Colonic mucosa (tissue), 4 donors: Measurements from ENCODE around the gene PI4K2A. TPM values are rescaled to one million over a fixed set of nuclear protein-coding genes. Genes with fewer than 3 reads are reported as not detected.
"Not testable (repeated sequence)": the region's sequence is repeated elsewhere in the genome, so short reads cannot be mapped to it uniquely, and the experiment has no call there.

Experiments
- DNase-seq: peaks from one replicate; pipeline ENCODE4 v3.0.0-alpha.2; 2020
- H3K27ac ChIP-seq: fragments of 200-600 bp; one replicate; pipeline ENCODE4 v1.8.0; 2021
- H3K27me3 ChIP-seq: fragments of 200-600 bp; one replicate; pipeline ENCODE4 v1.8.0; 2021
- H3K36me3 ChIP-seq: fragments of 200-600 bp; one replicate; pipeline ENCODE4 v1.8.0; 2021
- H3K4me1 ChIP-seq: fragments of 200-600 bp; one replicate; pipeline ENCODE4 v1.8.0; 2021; ENCODE audit warnings: mild to moderate bottlenecking
- H3K4me3 ChIP-seq: fragments of 200-600 bp; one replicate; pipeline ENCODE4 v1.8.0; 2021
- H3K9ac ChIP-seq, 2 donors: one replicate each; pipeline ENCODE4 v1.7.0; 2013; ENCODE audit warnings: control low read depth in 2 of 2, low read depth in 2 of 2, low read length in 2 of 2
- H3K9me3 ChIP-seq: fragments of 200-600 bp; one replicate; pipeline ENCODE4 v1.8.0; 2021
- intact Hi-C: fragments of 100-400 bp; cut with DNase I; formaldehyde crosslinking; loops from one replicate; pipeline ENCODE4 v1.14.1; 2022
- total RNA-seq, 2 donors: library from RNA; stranded (reverse); fragmentation: NEBNext Ultra II Directional in 1 of 2; extraction: Animal tissue kit (Norgen Biotek cat#: 25700) in 1 of 2; gene quantifications; one replicate each; pipeline ENCODE4 v1.2.1, GENCODE V29; 2021
- TF ChIP-seq, protein P1 (sequence below): fragments of 200-600 bp; IDR thresholded peaks from one replicate; pipeline ENCODE4 v1.8.0; 2022; ENCODE audit warnings: antibody characterized with exemption, mild to moderate bottlenecking
- donor health status: healthy.
- donor health status: DM: no; HTN: no; CAD: no.
- donor health status: DM: no; HTN: no; CAD: no.

PI4K2A gene
- total RNA-seq, 2 donors from 2014 or later = 10.6 to 11.0 TPM

DNA sequence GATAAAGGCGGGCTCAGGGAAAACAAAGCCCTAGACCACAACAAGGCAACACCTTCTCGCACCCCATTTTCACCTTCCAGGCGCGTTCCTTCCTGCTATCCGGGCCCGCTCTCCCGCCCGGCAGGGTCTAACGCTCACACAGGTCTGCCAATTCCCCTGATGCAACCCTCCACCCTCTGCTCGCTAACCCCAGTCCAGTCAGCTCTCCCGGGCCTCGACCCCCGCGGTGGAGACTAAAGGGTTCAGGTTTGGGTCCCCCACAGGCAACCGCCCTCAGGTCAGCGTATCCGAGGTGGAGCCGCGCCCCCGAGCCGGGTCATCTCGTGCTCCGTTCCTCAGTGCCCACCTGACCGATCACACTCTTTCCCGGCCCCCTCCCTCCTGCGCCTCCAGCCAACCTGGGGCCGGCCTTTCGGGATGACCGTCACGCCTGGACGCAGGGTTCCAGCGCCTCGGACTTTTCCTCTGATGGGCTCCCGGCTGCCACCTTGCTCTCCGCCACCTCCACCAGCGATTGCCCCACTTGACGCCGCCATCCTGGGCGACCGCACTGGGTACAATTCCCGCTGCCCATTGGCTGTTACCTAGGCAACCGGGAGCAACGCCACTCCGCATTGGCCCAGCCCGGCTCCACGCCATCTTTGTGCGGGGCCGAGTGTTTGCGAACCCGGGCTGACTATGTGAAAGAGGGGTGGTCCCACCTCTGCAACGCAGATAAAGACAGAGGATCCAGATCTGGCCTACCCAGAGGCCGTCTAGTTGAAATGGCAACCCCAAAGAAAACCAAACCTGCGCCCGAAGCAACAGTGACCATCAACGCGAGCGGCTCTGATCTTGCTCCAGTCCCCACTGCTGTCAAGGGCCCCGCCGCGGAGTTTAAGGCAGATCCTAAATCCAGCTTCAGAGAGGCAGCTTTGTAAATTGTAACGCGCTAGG lies 7.3 kb upstream of the PI4K2A start, which contains the start of gene MORN4:
Gene MORN4, minus strand, starts transcription at position 552 of the 936 bp plus-strand sequence. CDS start 13,847 bp downstream, outside the sequence.
- Histone ChIP-seq H3K4me3 (peak within 1 kb of the TSS; percentile 91), H3K9me3 (no peaks in the 10 kb centered on the region), H3K9ac (peak within 1 kb of the TSS; percentile 61 to 72), H3K4me1 (no peaks in the 10 kb centered on the region), H3K27ac (peak within 1 kb of the TSS; percentile 2), H3K36me3 (no peaks in the 10 kb centered on the region), H3K27me3 (no peaks in the 10 kb centered on the region)
- TF ChIP-seq, protein P1, sequence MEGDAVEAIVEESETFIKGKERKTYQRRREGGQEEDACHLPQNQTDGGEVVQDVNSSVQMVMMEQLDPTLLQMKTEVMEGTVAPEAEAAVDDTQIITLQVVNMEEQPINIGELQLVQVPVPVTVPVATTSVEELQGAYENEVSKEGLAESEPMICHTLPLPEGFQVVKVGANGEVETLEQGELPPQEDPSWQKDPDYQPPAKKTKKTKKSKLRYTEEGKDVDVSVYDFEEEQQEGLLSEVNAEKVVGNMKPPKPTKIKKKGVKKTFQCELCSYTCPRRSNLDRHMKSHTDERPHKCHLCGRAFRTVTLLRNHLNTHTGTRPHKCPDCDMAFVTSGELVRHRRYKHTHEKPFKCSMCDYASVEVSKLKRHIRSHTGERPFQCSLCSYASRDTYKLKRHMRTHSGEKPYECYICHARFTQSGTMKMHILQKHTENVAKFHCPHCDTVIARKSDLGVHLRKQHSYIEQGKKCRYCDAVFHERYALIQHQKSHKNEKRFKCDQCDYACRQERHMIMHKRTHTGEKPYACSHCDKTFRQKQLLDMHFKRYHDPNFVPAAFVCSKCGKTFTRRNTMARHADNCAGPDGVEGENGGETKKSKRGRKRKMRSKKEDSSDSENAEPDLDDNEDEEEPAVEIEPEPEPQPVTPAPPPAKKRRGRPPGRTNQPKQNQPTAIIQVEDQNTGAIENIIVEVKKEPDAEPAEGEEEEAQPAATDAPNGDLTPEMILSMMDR = no peak
- DNase-seq = peak; percentile 94
- intact Hi-C loops = no loop called here

DNA sequence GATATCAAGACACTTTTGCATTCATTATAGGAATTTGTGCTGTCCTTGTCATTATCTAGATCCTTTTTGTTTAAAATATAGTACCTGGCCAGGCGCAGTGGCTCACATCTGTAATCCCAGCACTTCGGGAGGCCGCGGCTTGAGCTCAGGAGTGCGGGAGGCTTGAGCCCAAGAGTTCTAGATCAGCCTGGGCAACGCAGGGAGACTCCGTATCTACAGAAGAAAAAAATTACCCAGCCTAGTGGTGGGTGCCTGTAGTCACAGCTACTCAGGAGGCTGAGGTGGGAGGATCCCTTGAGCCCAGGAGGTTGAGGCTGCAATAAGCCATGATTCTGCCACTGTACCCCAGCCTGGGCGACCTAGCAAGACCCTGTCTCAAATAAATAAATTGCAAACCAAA lies 6.5 kb upstream of the PI4K2A start:
- Histone ChIP-seq H3K4me1 (no peaks in the 10 kb centered on the region), H3K27ac (peak overlapping the region; percentile 2), H3K27me3 (no peaks in the 10 kb centered on the region), H3K4me3 (peak overlapping the region; percentile 91), H3K9me3 (no peaks in the 10 kb centered on the region), H3K9ac (peak overlapping the region in 1 of 2 donors; percentile 72), H3K36me3 (no peaks in the 10 kb centered on the region)
- DNase-seq = peak; percentile 25
- intact Hi-C loops = no loop called here
- TF ChIP-seq, protein P1 = peak; percentile 31

DNA sequence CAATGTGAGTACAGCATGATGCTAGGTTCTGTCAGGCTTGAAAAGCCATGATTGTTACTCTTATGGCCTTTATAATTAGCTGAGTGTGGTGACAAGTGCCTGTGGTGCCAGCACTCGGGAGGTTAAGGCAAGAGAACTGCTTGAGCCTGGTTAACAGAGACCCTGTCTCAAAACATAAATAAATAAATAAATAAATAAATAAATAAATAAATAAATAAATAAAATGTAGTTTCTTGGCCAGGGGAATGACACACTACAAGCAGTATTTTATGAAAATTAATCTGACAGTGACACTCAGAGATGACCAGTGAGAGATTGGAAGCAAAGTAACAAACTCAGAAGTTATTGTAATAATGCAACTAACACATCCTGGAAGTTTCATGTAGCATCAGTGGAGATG lies 4.9 kb upstream of the PI4K2A start:
- Histone ChIP-seq H3K9ac (no peak overlapping the region), H3K27ac (no peak overlapping the region), H3K4me1 (no peaks in the 10 kb centered on the region), H3K27me3 (no peaks in the 10 kb centered on the region), H3K4me3 (no peak overlapping the region), H3K9me3 (no peaks in the 10 kb centered on the region), H3K36me3 (no peaks in the 10 kb centered on the region)
- TF ChIP-seq, protein P1 = no peak
- intact Hi-C loops = no loop called here
- DNase-seq = no peak

DNA sequence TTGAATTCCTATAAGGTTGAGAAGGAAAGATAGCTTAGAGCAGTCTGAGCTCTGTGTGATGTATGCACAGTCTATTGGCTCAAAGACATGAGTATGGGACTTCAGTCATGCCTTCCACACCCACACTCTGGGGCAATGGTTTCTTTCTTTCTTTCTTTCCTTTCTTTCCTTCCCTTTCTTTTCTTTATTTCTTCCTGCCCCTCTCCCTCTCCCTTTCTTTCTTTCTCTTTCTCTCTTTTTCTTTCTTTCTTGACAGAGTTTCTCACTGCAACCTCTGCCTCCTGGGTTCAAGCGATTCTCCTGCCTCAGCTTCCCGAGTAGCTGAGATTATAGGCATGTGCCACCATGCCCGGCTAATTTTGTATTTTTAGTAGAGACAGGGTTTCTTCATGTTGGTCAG lies 1.4 kb upstream of the PI4K2A start:
- H3K4me1 ChIP-seq, intact Hi-C loops, DNase-seq, H3K9me3 ChIP-seq, H3K27ac ChIP-seq, H3K27me3 ChIP-seq, H3K9ac ChIP-seq, H3K4me3 ChIP-seq, H3K36me3 ChIP-seq: not testable (repeated sequence)

DNA sequence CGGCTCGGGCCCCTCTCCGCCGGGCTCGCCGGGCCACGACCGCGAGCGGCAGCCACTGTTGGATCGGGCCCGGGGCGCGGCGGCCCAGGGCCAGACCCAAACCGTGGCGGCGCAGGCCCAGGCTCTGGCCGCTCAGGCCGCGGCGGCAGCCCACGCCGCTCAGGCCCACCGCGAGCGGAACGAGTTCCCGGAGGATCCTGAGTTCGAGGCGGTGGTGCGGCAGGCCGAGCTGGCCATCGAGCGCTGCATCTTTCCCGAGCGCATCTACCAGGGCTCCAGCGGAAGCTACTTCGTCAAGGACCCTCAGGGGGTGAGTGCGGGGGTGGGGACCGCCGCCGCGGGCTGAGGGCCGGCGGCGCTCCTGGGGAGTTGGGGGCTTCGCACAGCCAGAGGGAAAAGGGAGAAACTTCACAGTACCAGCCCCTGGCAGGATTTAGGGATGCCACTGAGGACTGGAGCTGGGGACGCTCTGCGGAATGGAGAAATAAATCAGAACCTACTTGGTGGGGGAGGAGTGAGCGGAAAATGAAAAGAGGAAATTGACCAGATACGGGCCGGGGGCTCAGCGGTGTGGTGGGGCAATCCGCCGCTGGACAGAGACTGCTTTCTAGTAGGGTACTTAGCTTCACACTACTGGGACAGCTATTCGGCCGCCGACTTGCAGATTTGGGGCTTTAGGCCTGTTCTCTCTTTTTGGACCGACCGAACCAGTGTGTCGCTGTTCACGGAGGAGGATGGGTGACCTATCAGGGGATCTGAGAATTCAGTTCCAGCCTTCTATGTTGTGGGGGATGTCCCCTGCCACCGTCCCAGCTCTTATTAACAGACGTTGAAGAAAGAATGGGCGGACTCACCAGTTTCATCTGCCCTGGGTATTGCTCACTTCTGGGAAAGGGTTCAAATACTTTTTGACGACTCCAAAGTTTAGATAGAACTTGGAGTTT lies 669 bp downstream of the PI4K2A start:
- peak; percentile 31 for DNase-seq
- H3K9me3 ChIP-seq = no peaks in the 10 kb centered on the region
- TF ChIP-seq, protein P1 = no peak
- H3K27ac ChIP-seq = peak overlapping the region; percentile 60
- H3K4me3 ChIP-seq = peak overlapping the region; percentile 93
- intact Hi-C loops = no loop called here
- peak overlapping the region; percentile 73 to 95 for H3K9ac ChIP-seq
- H3K27me3 ChIP-seq = no peaks in the 10 kb centered on the region
- H3K4me1 ChIP-seq = no peaks in the 10 kb centered on the region
- H3K36me3 ChIP-seq = no peaks in the 10 kb centered on the region

DNA sequence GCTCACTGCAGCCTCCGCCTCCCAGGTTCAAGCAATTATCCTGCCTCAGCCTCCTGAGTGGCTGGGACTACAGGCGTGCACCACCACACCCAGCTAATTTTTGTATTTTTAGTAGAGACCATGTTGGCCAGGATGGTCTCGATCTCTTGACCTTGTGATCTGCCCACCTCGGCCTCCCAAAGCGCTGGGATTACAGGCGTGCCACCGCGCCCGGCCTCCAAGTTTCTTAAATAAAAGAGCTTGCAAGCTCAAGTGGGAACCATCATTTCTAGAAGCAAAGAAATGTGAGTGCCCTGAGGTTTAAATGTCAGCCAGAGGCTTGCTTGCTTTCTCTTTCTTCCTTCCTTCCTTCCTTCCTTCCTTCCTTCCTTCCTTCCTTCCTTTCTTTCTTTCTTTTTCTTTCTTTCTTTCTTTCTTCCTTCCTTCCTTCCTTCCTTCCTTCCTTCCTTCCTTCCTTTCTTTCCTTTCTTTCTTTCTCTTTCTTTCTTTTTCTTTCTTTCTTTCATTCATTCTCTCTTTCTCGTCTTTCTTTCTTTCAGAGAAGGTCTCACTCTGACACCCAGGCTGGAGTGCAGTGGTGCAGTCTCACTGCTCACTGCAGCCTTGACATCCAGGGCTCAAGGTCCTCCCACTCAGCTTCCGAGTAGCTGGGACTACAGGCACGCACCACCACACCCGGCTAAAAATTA lies 2.1 kb downstream of the PI4K2A start:
- DNase-seq, H3K9me3 ChIP-seq, intact Hi-C loops, H3K27ac ChIP-seq, H3K4me3 ChIP-seq, H3K27me3 ChIP-seq, H3K4me1 ChIP-seq, H3K9ac ChIP-seq, H3K36me3 ChIP-seq: not testable (repeated sequence)
